Liver (tissue), 9 donors: ENCODE data around the gene CMTM5. TPM values are rescaled to one million over a fixed set of nuclear protein-coding genes. Genes with fewer than 3 reads are reported as not detected.

Experiments
- DNase-seq: peaks from one replicate; pipeline ENCODE4 v3.0.0-alpha.2; 2017; ENCODE audit warnings: low spot score
- H3K27ac ChIP-seq, 2 donors: one replicate each; pipeline ENCODE4 v1.7.0; 2013; ENCODE audit warnings: inconsistent platforms in 2 of 2, low read length in 2 of 2, control low read depth in 1 of 2, low read depth in 1 of 2, mild to moderate bottlenecking in 1 of 2
- H3K27me3 ChIP-seq, 4 donors: one replicate each; pipeline versions ENCODE4 v1.6.1 to v1.7.0; 2013; ENCODE audit warnings: low read length in 3 of 4, inconsistent platforms in 1 of 4, mild to moderate bottlenecking in 1 of 4, moderate library complexity in 1 of 4; ENCODE audit not compliant: control insufficient read depth in 4 of 4, insufficient read depth in 4 of 4
- H3K36me3 ChIP-seq, 4 donors: one replicate each; pipeline versions ENCODE4 v1.6.1 to v1.7.0; 2013; ENCODE audit warnings: low read length in 3 of 4, mild to moderate bottlenecking in 3 of 4, low read depth in 1 of 4, moderate library complexity in 1 of 4; ENCODE audit not compliant: control insufficient read depth in 4 of 4, insufficient read depth in 3 of 4
- H3K4me1 ChIP-seq, 4 donors: one replicate each; pipeline versions ENCODE4 v1.6.1 to v1.7.0; 2013; ENCODE audit warnings: low read length in 3 of 4, mild to moderate bottlenecking in 3 of 4, moderate library complexity in 1 of 4; ENCODE audit not compliant: control insufficient read depth in 4 of 4, insufficient read depth in 4 of 4
- H3K4me3 ChIP-seq, 3 donors: one replicate each; pipeline versions ENCODE4 v1.6.1 to v1.7.0; 2013; ENCODE audit warnings: low read length in 3 of 3, control low read depth in 1 of 3, low read depth in 1 of 3, mild to moderate bottlenecking in 1 of 3
- H3K9ac ChIP-seq, 2 donors: one replicate each; pipeline ENCODE4 v1.7.0; 2013; ENCODE audit warnings: low read length in 2 of 2, mild to moderate bottlenecking in 2 of 2, moderate library complexity in 2 of 2, control low read depth in 1 of 2, low read depth in 1 of 2
- H3K9me3 ChIP-seq, 4 donors: one replicate each; pipeline versions ENCODE4 v1.6.1 to v1.7.0; 2013; ENCODE audit warnings: low read length in 3 of 4; ENCODE audit not compliant: control insufficient read depth in 4 of 4
- EGR1 ChIP-seq, 2 donors: IDR thresholded peaks; 2 replicates each; pipeline ENCODE4 v1.6.1; 2016 to 2018; ENCODE audit warnings: antibody characterized with exemption in 2 of 2, low read depth in 2 of 2
- FOXA1 ChIP-seq: IDR thresholded peaks from 2 replicates; pipeline ENCODE4 v1.6.1; 2016; ENCODE audit warnings: antibody characterized with exemption
- FOXA2 ChIP-seq: IDR thresholded peaks from 2 replicates; pipeline ENCODE4 v1.6.1; 2016; ENCODE audit warnings: antibody characterized with exemption
- GABPA ChIP-seq, 2 donors: IDR thresholded peaks in 1 of 2; conservative IDR thresholded peaks in 1 of 2; 2 replicates each; pipeline ENCODE4 v1.6.1; 2016; ENCODE audit warnings: antibody characterized with exemption in 2 of 2, mild to moderate bottlenecking in 1 of 2, moderate library complexity in 1 of 2
- HNF4A ChIP-seq, 2 donors: conservative IDR thresholded peaks; 2 replicates each; pipeline ENCODE4 v1.6.1; 2016; ENCODE audit warnings: antibody characterized with exemption in 2 of 2, mild to moderate bottlenecking in 2 of 2
- HNF4G ChIP-seq: IDR thresholded peaks from 2 replicates; pipeline ENCODE4 v1.6.1; 2016; ENCODE audit warnings: antibody characterized with exemption
- JUND ChIP-seq, 2 donors: IDR thresholded peaks; 2 replicates each; pipeline ENCODE4 v1.6.1; 2016; ENCODE audit warnings: antibody characterized with exemption in 2 of 2
- NR2F2 ChIP-seq: IDR thresholded peaks from 2 replicates; pipeline ENCODE4 v1.6.1; 2016; ENCODE audit warnings: antibody characterized with exemption
- RAD21 ChIP-seq, 2 donors: IDR thresholded peaks; 2 replicates each; pipeline ENCODE4 v1.6.1; 2016; ENCODE audit warnings: antibody characterized with exemption in 2 of 2, mild to moderate bottlenecking in 2 of 2
- RXRA ChIP-seq, 2 donors: IDR thresholded peaks; 2 replicates each; pipeline ENCODE4 v1.6.1; 2017 to 2018; ENCODE audit warnings: antibody characterized with exemption in 2 of 2, mild to moderate bottlenecking in 1 of 2
- SP1 ChIP-seq: IDR thresholded peaks from 2 replicates; pipeline ENCODE4 v1.6.1; 2018; ENCODE audit warnings: antibody characterized with exemption, mild to moderate bottlenecking
- TAF1 ChIP-seq: conservative IDR thresholded peaks from 2 replicates; pipeline ENCODE4 v1.6.1; 2016; ENCODE audit warnings: antibody characterized with exemption, mild to moderate bottlenecking
- YY1 ChIP-seq: IDR thresholded peaks from 2 replicates; pipeline ENCODE4 v1.6.1; 2016; ENCODE audit warnings: antibody characterized with exemption, mild to moderate bottlenecking
- WGBS: extraction: QIAGEN DNeasy Blood & Tissue Kit; methylation state at CpG from one replicate; pipeline ENCODE4 v1.1.7; 2013; 5-methylcytosine and 5-hydroxymethylcytosine counted together
- polyA plus RNA-seq, 2 donors: library from polyadenylated mRNA; stranded (reverse) in 1 of 2; unstranded in 1 of 2; fragments of 200-250 nt in 1 of 2; fragments of >200 nt in 1 of 2; fragmentation: Nextera tagmentation in 1 of 2; extraction: Ambion mirVana in 1 of 2; gene quantifications; one replicate each; pipeline versions ENCODE4 v1.2.1 to v1.2.3, GENCODE V29; 2013 to 2015
- total RNA-seq, 2 donors: library from RNA; depleted of rRNA; stranded (reverse); fragments of >200 nt; gene quantifications; one replicate each; pipeline ENCODE4 v1.2.3, GENCODE V29; 2014
- TF ChIP-seq, protein P1 (sequence below): IDR thresholded peaks from 2 replicates; pipeline ENCODE4 v1.6.1; 2016; ENCODE audit warnings: antibody characterized with exemption
- TF ChIP-seq, protein P2 (sequence below): IDR thresholded peaks from 2 replicates; pipeline ENCODE4 v1.6.1; 2016; ENCODE audit warnings: antibody characterized with exemption
- TF ChIP-seq, protein P3 (sequence below): IDR thresholded peaks from 2 replicates; pipeline ENCODE4 v1.6.1; 2016; ENCODE audit warnings: antibody characterized with exemption, mild to moderate bottlenecking
- TF ChIP-seq, protein P4 (sequence below): fragments of 150-350 bp; IDR thresholded peaks from 2 replicates; pipeline ENCODE4 v1.5.1; 2017; ENCODE audit warnings: improper control_type of control experiment, low read depth, low read length; ENCODE audit not compliant: missing input control
- TF ChIP-seq, protein P5 (sequence below): IDR thresholded peaks from 2 replicates; pipeline ENCODE4 v1.6.1; 2016; ENCODE audit warnings: antibody characterized with exemption
- donor health status: healthy.
- donor health status: healthy.
- donor health status: healthy.
- donor health status: healthy.
- donor health status: healthy.

The CMTM5 gene
- total and polyA plus RNA-seq, 4 donors = 0.22 to 5.5 TPM; not detected in 2

GRCh38 chr14:23358042-23358441, 18.8 kb upstream of the CMTM5 start:
- DNase-seq = no peak
- H3K4me1 ChIP-seq = no peaks in the 10 kb centered on the region
- H3K4me3 ChIP-seq = no peak overlapping the region
- TF ChIP-seq SP1 (no peak), HNF4A (conservative IDR thresholded peaks at IDR 0.05) (no peak), RXRA (IDR thresholded peaks at IDR 0.05) (no peak), RAD21 (IDR thresholded peaks at IDR 0.05) (no peak), YY1 (no peak), HNF4G (no peak)
- H3K36me3 ChIP-seq = no peaks in the 10 kb centered on the region
- peaks cover 0 to 11% (median 0%) of the 10 kb centered on the region in 4 donors for H3K27me3 ChIP-seq
- no peak overlapping the region for H3K9ac ChIP-seq
- 80% methylated on average over 3 of the region's 3 CpGs for WGBS
- H3K27ac ChIP-seq = no peak overlapping the region
- no peaks in the 10 kb centered on the region for H3K9me3 ChIP-seq

DNA sequence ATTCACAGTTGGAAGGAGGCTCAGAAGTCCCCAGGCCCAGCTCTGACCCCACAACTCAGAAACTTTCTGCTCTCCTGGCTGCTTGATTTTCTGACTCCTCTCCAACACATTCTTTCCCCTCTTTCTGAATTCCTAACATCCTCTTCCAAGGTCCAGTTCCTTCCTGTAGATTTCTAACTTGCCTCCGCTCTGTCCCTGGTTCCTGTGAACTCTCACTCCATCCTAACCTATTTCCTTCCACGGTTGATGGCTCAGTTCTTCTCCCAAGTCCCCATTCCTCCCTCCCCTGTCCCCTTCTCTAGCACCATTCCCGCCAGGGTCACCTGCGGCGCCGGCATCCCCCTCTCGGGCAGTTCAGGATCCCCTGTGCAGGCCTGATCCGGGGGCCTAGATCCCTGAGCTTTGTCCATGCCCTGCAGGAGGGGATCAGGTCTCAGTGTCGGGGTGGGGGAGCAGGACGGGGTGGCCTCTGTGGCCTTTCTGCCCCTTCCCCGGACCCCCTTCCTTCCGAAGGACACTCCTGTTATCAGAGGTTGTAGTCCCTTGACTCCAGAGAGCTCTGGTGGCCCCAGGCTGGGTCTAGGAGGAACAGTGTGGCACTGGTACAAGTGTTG, 18.2 kb upstream of the CMTM5 start:
- Histone ChIP-seq H3K27ac (no peak overlapping the region), H3K36me3 (no peaks in the 10 kb centered on the region), H3K9ac (no peak overlapping the region), H3K4me3 (no peak overlapping the region), H3K27me3 (peaks cover 0 to 7% (median 0%) of the 10 kb centered on the region in 4 donors), H3K9me3 (no peaks in the 10 kb centered on the region), H3K4me1 (no peaks in the 10 kb centered on the region)
- no peak for DNase-seq
- 87% methylated on average over 12 of the region's 12 CpGs for WGBS
- TF ChIP-seq, protein P1, sequence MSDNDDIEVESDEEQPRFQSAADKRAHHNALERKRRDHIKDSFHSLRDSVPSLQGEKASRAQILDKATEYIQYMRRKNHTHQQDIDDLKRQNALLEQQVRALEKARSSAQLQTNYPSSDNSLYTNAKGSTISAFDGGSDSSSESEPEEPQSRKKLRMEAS = no peak
- TF ChIP-seq EGR1 (IDR thresholded peaks at IDR 0.05; ENCODE audit: low read depth in 2 of 2) (no peak), NR2F2 (no peak), SP1 (no peak), JUND (IDR thresholded peaks at IDR 0.05) (no peak), GABPA (IDR thresholded peaks at IDR 0.05 in 1 of 2, conservative IDR thresholded peaks at IDR 0.05 in 1 of 2) (no peak), YY1 (no peak), TAF1 (no peak), HNF4G (no peak), RXRA (IDR thresholded peaks at IDR 0.05) (no peak), FOXA2 (no peak), FOXA1 (no peak)
- TF ChIP-seq, protein P2, sequence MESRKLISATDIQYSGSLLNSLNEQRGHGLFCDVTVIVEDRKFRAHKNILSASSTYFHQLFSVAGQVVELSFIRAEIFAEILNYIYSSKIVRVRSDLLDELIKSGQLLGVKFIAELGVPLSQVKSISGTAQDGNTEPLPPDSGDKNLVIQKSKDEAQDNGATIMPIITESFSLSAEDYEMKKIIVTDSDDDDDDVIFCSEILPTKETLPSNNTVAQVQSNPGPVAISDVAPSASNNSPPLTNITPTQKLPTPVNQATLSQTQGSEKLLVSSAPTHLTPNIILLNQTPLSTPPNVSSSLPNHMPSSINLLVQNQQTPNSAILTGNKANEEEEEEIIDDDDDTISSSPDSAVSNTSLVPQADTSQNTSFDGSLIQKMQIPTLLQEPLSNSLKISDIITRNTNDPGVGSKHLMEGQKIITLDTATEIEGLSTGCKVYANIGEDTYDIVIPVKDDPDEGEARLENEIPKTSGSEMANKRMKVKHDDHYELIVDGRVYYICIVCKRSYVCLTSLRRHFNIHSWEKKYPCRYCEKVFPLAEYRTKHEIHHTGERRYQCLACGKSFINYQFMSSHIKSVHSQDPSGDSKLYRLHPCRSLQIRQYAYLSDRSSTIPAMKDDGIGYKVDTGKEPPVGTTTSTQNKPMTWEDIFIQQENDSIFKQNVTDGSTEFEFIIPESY = no peak
- TF ChIP-seq, protein P3, sequence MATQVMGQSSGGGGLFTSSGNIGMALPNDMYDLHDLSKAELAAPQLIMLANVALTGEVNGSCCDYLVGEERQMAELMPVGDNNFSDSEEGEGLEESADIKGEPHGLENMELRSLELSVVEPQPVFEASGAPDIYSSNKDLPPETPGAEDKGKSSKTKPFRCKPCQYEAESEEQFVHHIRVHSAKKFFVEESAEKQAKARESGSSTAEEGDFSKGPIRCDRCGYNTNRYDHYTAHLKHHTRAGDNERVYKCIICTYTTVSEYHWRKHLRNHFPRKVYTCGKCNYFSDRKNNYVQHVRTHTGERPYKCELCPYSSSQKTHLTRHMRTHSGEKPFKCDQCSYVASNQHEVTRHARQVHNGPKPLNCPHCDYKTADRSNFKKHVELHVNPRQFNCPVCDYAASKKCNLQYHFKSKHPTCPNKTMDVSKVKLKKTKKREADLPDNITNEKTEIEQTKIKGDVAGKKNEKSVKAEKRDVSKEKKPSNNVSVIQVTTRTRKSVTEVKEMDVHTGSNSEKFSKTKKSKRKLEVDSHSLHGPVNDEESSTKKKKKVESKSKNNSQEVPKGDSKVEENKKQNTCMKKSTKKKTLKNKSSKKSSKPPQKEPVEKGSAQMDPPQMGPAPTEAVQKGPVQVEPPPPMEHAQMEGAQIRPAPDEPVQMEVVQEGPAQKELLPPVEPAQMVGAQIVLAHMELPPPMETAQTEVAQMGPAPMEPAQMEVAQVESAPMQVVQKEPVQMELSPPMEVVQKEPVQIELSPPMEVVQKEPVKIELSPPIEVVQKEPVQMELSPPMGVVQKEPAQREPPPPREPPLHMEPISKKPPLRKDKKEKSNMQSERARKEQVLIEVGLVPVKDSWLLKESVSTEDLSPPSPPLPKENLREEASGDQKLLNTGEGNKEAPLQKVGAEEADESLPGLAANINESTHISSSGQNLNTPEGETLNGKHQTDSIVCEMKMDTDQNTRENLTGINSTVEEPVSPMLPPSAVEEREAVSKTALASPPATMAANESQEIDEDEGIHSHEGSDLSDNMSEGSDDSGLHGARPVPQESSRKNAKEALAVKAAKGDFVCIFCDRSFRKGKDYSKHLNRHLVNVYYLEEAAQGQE = no peak
- TF ChIP-seq, protein P4, sequence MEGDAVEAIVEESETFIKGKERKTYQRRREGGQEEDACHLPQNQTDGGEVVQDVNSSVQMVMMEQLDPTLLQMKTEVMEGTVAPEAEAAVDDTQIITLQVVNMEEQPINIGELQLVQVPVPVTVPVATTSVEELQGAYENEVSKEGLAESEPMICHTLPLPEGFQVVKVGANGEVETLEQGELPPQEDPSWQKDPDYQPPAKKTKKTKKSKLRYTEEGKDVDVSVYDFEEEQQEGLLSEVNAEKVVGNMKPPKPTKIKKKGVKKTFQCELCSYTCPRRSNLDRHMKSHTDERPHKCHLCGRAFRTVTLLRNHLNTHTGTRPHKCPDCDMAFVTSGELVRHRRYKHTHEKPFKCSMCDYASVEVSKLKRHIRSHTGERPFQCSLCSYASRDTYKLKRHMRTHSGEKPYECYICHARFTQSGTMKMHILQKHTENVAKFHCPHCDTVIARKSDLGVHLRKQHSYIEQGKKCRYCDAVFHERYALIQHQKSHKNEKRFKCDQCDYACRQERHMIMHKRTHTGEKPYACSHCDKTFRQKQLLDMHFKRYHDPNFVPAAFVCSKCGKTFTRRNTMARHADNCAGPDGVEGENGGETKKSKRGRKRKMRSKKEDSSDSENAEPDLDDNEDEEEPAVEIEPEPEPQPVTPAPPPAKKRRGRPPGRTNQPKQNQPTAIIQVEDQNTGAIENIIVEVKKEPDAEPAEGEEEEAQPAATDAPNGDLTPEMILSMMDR = no peak
- TF ChIP-seq, protein P5, sequence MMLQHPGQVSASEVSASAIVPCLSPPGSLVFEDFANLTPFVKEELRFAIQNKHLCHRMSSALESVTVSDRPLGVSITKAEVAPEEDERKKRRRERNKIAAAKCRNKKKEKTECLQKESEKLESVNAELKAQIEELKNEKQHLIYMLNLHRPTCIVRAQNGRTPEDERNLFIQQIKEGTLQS = no peak
